HG03460 (cell line): ENCODE measurements around the gene IGF1R.

Source experiments
- ATAC-seq: cut with Tn5 transposase; IDR thresholded peaks from one replicate; pipeline ENCODE4 v1.9.1; 2021; ENCODE audit not compliant: unreplicated experiment

IGF1R gene

DNA sequence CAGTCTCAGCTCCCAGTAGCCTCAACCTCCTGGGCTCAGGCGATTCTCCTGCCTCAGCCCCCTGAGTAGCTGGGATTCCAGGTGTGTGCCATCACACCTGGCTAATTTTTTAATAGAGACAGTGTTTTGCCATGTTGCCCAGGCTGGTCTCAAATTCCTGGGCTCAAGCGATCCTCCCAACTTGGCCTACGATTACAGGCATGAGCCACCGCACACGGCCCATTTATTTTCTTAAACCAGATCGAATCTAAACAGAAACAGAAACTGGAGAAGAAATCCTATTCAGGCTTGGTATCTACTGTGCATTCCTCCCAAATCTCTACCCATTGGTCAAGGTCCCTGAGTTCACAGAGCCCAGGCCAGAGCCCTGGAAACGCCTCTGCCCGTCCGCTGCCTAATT, 285.1 kb downstream of the IGF1R start:
- no peak for ATAC-seq

DNA sequence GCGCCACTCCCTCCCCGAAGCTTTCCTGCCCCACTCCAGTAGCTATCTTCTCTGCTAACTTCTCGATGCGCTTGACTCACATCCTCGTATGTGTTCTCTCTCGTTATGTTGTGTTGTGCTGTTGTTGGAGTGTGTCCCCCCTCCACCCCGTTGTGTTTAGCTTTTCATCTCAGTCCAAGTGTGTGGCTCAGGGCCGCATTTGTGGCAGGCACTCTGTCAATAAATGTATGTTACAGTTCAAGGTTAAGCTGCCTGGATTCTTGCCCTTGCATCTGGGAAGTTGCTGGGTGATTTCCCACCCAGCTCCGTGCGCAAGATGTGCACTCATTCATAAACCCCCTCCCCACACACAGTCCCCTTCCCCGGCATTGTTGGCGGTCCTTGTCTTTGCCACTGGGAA, 287.4 kb downstream of the IGF1R start:
- no peak for ATAC-seq

DNA sequence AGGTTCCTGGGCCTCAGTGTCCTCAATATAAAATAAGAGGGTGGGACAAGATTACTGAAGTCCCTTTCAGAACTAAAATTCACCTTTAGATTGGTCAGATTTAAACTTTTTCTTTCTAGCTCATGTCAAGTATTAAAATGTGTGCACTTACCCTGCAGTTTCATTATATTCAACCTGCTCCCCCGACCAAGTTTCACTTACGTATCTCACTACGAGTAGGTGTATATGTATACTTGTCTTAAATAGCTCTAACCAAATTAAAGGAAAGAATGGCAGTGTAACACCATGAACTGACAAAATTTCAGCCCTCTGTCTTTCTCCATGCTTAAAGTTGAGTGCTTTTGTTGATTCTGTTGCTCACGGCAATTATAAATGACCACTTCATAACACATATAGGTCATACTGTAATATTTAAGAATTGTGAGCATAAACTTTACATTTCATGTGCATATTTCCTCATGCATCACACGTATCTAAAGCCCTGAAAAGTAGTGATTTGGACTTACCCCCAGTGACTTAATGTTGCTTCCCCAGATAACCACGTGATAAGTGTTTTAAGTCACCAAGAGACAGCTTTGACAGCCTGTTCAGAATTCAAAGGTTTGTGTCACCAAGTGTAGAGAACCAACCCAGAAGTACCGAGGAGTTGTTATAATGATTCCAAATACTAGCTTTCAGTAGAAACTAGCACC, 289.2 kb downstream of the IGF1R start:
- ATAC-seq, result peak; percentile 56

DNA sequence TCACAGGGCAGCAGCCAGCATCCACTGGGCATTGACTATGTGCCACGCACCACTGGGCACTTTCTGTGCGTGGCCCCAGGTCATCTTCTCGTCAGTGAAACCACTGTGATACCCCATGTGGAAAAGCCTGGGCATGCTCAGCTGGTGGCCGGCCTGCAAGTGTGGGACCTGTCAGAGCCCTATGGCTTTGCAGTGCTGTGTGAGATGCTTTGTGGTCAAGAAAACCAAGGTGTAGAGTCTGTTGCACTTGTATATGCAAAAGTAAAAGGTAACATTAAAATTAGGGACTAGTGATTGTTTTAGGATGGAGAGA, 289.7 kb downstream of the IGF1R start:
- peak; percentile 29 for ATAC-seq

DNA sequence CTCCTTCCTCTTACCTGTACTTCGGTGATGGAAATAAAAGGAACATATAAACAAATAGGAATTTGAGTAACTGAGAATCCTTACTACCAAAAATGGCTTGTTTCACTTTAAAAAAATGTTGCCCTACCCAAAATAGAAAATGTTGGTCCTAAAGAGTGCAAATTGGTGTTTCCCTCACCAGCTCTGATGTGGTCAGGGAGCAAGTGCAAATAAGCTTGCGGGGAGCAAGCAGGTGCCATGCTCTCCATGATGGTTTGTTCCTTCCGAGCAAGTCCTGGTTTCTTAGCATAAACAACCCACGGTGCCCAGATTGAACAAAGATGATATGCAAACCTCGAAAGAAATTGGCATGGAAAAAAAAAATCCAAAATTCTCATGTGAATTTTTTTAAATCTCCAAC, 290.5 kb downstream of the IGF1R start:
- ATAC-seq, result no peak

DNA sequence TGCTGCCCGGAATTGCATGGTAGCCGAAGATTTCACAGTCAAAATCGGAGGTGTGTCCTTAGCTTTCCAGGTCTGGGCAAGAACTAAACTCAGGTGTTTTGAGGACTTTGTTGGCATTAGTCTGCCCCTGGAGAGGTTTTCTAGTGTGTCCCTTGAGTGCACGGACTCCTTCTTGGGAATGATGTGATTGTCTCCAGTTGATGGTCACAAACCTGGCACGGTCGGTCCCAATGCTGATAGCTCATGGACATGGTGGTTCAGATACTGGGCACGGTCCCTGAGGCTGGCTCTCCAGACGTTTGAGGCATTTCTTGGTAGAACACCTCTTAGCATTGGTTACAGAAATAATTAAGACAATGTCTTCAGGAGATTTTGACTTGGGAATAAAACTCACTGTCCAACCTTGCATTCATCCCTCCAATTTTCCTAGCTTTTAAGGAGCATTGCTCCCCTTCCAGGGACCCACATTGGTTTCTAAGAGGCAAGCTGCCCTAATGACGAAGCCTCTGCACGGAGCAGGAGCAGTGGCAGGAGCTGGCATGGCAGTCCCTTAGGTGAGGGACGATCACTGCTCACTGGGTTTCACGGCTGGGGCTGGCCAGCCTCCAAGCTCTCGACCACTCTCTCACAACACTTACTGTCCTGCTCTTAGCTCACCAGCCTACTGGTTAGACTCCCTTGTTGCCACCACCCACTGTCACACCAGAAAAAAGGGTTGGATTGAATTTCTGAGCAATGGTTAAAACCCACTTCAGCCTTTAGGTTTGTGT, 291.2 kb downstream of the IGF1R start:
- ATAC-seq, result no peak

DNA sequence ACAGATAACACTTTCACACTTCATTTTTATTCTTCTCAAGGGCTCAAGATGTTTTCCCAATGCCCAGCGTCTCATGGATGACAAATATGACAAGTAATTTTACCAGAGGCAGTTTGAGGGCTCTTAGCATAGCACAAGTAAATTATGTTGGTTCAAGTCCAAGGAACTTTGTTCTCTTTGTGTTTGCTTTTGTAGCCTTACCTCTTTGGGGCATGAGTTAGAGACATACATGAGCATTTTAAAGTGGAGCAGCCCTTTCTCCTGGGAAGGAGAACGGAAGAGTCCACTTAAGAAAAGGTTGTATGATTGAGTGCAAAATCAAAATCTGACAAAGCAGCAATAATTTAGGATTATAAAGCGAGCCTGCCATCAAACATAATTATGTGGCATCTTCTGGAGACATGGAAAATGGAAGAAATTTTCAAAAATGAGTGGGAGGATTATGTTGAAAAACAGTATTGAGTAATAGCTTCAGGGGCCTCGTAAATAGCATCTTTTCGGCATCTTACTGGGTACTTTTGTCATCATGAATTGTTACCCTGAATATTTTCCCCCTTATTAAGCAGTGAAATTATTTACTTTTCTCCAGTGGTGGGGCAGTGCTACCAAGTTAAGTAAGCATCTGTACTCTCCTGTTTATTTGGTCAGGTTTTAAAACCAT, 293.4 kb downstream of the IGF1R start:
- no peak for ATAC-seq

DNA sequence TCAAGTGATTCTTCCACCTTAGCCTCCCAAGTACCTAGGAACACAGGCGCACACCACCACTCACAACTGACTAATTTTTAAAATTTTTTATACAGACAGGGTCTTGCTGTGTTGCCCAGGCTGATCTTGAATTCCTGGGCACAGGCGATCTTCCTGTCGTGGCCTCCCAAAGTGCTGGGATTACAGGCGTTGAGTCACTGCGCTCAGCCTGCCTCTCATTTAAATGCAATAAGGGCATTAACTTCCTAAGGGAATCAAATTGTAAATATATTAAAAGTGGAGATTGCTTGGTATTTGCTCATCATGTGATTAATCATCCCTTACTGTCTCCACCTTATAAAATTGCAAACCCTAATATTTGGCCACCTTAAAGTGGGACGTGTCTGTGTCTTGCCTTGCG, 294.1 kb downstream of the IGF1R start:
- ATAC-seq, result no peak

DNA sequence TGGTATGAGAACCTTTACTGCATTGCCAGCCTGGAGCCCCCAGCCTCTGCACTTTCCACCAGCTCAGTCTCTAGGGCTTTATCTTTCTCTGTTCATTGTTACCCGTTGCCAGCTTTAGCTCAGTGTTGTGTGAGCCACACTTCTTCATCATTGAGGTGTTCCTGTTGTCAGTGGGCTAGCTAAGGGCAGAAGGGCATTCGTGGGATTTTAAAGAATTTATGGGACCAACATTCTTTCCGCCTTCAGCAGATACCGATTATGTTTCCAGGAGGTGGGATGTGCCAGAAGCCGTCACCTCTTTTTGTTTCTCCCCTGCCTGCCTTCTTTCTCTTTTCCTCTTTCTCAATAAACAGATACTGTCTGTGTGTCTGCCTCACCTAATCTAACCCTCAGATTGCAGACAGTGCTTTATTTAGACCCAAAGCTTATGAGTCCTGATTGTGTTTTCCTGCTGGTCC, 294.7 kb downstream of the IGF1R start:
- ATAC-seq, result no peak

DNA sequence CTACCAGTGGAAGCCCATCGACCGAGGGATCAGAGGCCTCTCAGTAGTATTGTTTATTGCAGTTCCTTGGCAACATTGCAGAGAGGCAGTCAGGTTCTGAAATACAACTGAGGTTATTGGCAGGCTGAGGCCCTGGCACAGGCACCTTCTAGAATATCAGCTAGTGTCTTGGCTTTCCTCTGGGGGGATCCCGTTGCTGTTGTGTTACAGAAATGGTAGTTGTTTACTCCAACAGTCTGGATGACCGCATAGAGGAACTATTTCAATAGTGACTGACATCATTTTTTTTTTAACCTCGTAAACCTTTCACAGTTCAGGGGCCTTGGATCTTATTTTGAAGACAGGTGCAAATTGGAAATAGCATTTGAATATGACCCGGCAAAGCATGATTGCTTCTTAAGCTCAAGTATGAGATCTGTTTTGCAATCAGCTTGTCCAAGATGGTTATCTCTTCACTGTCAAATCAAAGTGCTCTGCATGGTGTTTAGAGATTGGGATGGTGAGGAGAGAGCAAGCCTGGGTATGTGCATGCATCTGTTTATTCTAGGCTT, 295.3 kb downstream of the IGF1R start:
- no peak for ATAC-seq

DNA sequence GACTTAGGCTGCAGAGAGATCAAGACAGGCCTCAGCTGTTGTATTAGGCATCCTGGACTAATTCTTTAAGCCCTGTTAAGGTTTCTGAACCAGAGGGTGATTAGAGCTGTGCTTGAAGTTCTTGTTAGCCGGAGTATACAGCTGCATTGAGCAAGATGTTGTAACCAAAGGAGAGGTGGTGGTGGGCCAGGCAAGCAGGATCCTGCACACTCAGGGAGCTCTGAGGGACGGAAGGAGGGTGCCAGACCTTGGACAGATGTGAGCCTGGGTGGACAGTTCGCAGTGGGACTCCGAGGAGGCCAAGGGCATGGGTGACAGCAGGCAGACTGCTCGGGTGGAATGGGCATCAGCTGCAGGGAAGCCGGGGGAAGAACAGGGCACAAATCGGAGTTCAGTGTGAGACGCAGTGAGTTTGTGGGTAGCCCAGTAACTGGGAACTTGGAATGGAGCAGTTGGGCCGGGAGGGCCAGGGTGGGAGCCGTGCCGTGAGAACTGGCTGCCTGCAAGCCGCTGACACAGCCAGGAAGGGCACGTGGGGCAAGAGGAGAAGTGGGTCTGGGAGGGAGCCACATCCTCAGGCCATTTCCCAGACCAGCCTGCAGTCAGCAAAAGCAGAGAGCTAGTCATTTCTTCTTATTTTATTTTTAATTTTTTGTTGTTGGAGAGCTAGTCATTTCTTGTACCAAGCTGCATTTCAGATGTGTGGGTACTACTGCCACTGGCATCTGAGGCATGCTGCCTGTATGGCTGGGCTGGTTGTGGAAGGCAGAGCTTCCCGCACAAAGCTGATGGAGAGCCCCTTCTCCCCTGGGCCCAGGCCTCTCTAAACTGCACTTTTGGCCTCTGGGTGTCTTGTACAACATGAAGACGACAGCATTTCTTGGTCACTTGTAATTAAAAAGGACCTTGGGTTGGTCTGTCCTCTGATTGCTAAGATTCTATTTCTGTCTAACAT, 298.2 kb downstream of the IGF1R start:
- ATAC-seq, result no peak

DNA sequence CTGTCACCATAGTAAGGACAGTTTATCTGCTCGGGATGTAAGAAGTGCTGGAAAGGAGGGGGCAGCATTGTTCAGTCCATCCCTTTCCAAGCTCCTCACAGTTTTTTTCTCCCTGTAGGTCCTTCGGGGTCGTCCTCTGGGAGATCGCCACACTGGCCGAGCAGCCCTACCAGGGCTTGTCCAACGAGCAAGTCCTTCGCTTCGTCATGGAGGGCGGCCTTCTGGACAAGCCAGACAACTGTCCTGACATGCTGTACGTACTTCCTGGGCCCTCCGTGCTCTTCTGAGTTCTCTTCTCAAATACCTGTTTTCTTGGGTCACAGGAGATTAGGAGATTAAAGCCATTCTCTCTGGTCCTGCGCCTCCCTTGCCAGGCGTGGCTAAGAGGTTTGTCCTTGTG, 300.1 kb downstream of the IGF1R start:
- ATAC-seq, result no peak

DNA sequence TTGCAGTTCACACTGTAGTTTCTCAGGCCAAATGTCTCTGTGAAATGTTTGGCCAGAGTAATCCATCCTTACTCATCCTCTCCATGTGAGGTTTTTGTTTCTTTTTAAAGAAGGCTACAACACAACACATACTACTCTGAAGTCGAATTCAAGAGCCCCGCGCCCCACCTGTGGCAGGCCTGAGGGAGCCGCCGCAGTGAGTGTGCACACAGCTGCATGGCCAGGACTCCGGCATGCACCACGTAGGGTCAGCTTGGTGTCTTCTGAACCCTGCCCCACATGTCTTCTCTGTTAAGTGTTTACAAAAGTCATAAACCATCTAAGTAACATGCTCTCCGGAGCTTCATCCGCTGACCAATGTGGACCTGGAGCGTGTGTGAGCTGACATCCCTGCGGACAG, 300.6 kb downstream of the IGF1R start:
- no peak for ATAC-seq

DNA sequence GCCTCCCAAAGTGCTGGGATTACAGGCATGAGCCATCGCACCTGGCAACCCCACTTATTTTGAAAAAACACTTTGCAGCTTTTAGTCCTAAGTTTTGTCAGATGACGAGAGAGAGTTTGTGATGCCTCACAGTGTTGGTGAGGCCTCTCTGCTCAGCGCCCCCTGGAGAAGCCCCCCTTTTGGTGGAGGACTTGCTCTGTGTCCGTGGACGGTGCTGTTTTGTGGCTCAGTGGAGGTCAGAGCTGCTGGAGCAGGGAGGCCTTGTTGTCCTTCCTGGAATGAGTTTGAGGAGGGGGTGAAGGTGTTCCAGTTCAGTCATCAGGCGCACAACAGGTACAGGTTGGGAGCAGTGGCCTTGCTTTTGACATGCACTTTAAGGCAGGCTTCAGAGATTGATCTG, 301.3 kb downstream of the IGF1R start:
- no peak for ATAC-seq

DNA sequence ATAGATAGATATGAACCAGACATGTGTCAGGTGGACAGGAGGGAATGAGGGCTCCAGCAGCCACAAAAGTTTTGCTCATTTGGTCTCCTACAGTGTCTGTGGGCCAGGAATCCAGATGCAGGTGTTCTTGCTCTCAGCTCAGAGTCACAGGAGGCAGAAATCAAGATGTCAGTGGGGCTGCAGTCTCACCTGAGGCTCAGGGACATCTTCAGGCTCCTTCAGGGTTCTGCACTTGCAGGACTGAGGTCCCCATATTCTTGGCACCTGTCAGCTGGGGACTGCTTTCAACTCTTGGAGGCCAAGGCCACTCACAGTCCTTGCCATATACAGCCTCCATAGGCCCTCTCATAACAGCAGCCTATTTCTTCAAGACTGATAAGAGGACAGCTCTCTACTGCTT, 301.9 kb downstream of the IGF1R start:
- no peak for ATAC-seq

DNA sequence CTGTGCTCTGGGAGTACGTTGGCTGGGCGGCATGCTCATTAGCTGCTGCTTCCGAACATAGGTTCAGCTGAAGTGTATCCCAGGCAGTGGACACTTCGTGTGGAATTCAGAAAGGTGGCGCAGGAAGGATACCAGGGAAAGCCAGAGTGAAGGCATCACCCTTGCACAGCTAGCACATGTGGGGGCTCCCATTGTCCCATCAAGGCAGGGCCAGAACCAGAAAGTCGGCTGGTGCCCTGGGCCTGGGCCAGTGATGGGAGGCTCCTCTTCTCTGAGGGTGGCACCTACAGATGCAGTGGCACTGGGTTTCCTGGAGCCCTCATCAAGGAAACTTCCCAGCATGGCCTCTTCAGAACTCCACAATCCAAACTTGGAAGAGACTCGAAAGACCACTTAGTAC, 302.7 kb downstream of the IGF1R start:
- ATAC-seq, result no peak

DNA sequence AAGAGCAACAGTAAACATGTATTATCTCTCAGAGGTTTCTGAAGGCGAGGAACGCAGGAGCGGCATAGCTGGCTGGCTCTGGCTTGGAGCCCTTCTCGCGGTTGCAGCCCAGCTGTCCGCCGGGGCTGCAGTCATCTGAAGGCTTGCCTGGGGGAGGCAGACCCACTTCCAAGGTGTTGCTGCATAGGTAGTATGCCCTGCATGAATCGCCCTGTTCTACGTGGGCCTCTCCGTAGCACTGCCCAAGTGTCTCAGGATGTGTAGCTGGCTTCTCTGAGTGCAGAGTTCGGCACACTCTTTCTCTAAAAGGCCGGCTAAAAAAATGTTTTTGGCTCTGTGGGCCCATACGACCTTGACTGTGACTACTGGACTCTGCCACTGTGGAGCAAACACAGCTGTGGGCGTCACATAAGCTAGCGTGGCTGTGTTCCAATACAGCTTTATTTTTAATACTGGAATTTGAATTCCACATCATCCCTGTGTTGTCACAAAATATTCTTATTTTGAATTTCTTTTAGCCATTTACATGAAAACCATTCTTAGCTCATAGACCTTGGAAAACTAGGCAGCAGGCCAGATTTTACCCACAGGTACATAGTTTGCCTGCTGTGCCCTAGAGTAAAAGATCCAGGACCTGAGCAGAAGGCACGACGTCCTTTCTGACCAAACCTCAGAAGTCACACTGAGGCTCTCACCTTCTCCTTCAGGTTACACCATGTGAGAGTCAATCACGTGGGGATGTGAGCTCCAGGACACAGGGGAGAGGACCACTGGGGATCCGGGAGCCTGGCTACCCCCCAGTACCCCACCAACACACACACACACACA, 303.4 kb downstream of the IGF1R start:
- no peak for ATAC-seq

DNA sequence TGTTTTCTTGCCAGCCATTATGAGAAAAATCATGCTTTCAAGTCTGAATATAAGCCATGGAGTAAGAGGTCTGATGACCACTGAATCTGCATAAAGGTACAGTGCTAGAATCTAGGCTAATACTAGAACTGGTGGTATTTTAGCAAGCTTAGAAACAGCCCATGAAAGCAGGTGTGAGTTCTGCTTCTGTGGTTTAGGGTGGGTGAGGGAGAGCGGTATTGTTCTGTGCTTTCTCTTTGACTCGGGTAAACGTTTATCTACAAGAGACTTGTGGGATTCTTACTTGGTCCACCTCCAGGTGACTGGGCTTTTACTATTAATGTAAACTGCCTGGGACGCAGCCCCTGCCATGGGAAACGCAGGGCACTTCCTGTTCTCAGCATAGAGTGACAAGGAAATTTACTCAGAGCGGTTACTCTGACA, 304.1 kb downstream of the IGF1R start:
- peak; percentile 91 for ATAC-seq

DNA sequence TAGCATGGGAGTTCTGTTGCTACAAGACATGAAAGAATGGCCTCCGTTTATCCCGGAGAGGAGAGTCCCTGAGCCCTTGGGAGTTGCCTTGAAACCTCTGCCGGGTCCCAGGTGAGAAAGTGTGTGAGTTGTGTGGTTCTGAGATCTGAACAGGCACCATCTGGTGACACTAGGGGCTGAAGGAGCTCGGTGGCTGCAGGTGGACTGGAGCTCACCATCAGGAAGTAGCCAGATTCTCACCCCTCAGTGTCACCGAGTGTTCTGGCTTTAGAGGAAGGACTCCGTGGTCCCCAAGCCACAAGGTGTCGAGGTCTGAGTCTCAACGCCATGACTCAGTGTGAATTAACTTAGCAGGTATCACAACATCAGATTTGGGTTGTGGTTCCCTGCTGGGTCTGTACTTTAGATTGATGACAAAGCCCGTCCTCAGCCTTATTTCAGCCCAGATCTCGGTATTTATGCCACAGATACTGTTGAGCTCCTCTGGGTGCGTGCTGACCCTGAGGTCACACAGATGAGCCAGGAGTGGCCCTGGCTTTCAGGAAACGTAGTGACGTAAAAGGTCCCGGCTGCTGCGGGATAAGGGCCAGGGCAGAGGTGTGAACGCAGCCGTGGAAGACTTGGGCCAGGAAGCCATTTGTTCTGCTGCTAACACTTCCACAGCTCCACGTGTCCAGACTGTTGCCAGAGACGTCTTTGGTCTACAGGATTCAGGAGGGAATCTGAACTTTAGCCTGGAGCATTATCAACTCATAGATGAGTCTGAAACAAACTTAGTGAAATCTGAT, 304.9 kb downstream of the IGF1R start:
- ATAC-seq, result peak; percentile 51
